Measurements from ENCODE around the gene TRPC3.
A peak's percentile ranks its signal among the peaks of the same experiment; 100 is the strongest.
"Not testable (repeated sequence)": the region's sequence is repeated elsewhere in the genome, so short reads cannot be mapped to it uniquely, and the experiment has no call there.

The TRPC3 gene

DNA sequence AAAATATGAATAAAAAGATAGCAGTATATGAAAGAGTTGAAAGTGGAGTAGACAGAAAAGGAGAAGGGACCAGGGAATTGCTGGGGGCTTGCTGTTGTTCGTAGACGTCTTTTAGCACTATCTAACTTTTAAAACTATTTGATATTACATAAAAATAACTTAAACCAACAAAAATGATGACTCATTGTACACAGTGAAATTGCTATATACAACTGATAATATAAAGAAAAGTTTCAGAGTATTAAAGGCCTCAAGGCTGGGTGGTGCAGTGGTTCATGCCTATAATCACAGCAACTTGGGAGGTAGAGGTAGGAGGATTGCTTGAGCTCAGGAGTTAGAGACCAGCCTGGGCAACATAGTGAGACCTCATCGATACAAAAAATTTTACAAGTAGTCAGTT, 5.2 kb downstream of the TRPC3 start:
- DNase-seq (ENCODE audit: low read depth in 2 of 2), result no peak

DNA sequence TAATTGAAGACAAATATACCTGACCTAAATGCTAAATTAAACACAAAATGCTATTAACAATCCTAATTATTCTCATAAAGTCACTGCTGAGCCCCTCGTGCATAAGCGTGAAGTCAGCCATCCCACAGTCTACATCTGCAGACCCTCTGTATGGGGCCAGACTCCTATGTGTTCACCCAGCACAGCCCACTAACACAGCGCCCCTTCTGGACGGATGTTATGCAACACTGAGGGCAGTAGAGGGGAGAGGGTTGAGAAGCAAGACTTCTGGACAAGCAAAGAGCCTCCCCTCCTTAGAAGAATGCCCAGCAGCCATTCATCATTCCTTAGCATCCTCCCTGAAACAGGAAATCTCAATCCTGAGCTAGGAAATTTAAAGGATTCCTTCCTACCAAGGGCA, 7.9 kb downstream of the TRPC3 start:
- no peak for DNase-seq (ENCODE audit: low read depth in 2 of 2)

DNA sequence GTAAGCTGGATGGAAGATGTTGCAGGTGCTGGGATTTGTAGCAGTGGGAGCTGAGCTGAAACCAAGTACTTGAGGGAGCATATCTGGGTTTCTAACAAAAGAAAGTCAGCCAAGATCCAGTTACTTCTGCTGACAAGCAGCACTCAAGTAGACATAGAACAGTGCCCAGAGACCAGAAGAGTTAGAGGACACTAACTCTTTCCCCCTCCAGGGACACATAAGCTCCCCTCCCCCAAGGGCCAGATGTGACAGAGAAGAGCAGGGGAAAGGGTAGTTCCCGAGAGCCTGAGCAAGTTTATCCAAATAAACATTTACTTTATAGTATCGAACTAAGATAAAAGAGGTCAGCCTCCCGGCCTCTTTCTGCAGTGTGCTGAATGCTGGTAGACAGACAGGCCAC, 12.2 kb downstream of the TRPC3 start:
- no peak for DNase-seq (ENCODE audit: low read depth in 2 of 2)

DNA sequence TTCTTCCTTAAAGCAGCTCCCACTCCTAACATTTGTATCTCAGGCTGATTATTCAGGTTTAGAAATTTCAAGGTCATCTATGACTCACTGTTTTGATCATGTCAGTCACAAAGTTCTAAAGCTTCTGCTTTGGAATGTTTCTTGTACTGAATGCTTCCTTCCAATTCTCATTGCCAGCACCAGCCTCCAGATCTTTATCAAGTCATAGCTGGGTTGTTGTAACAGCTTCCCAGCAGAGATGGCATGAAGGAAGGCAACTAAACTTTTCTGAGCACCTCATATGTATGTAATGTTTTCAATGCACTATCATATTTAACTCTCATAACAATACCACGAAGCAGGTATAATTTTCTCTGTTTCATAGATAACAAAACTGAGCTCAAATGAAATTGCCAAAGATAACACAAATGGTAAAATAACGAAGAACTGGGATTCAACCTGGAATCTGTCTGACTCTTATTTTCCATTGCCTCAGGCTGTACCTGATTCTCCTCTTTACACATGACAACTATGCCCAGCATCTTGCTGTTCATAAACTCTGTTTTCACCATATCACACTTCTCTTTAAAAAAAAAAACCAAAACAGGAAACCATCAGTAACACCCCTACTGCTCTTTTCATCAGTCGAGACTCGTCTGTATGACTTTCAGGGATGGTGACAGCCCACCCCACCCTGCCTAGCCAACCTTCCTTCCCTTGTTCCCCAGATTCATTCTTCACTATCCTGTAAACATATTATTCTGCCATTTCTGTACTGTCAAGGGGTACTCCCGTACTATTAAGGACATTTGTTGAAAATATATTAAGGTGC, 13.4 kb downstream of the TRPC3 start:
- DNase-seq (ENCODE audit: low read depth in 2 of 2), result no peak

DNA sequence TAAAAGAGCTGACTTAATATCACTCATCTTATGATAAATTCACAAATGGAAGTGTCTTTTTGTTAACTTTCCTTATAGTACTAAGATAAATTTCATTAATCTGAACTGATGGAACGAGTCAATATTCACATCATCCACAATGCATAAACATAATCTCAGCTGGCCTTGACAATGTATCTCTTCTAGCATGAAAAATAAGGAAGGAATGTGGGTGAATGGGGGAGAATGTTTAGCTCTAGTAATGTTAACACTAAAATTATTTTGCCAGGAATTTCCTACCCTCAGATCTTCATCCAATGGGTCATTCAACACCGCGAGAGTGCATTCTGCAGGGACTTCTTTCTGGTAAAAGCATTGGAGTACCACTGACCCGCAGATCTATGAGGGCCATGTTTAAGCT, 15.8 kb downstream of the TRPC3 start:
- DNase-seq (ENCODE audit: low read depth in 2 of 2), result no peak

DNA sequence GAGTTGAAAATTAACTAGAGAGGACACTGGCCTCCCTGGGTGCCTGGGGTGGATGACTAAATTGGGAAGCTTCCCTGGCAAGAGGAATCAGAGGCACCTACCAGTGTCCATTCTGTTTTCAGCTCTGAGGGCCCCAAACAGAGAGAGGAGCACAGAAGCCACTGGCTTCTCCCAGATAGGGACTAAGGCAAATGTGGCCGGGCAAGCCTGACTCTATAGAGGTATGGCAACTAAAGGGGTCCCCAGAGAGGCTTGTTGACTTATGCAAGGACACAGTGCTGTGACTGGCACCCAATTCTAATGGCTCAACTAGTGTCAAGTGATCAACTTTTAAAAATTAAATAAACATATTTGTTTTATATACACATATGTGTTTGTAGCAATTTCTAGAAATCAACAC, 17.2 kb downstream of the TRPC3 start:
- no peak for DNase-seq (ENCODE audit: low read depth in 2 of 2)

DNA sequence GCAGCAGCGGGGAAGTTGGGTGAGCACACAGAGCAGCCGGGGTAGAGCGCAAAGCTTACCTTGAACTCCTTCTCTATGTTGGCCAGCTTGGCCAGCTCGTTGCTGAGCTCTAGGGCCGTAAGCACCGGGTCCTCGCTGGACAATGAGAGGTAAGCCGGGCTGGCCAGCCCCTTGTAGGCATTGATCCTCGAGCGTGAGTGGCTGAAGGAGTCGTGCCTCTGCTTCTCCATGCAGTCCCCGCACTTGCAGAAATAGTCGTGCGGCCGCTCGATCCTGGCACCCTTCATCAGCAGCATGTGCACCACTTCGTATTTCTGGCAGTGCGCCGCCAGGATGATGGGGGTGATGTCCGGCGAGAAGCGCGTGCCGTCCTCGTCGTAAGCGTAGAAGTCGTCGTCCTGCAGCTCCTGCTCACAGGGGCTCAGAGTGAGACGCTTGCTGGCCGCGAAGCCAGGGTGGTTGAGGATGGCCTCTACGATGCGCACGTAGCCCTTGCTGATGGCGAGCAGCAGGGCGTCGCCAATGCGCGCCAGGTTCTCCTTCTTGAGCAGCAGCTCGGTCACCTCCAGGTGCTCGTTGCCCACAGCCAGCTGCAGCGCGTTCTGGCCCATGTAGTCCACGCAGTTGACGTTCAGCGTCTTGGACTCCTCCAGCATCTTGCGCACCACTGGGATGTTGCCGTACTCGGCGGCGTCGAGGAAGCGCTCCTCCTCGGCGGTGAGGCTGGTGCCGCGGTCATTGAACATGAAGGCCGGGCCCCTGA, 19.5 kb downstream of the TRPC3 start:
- DNase-seq (ENCODE audit: low read depth in 2 of 2), result no peak

DNA sequence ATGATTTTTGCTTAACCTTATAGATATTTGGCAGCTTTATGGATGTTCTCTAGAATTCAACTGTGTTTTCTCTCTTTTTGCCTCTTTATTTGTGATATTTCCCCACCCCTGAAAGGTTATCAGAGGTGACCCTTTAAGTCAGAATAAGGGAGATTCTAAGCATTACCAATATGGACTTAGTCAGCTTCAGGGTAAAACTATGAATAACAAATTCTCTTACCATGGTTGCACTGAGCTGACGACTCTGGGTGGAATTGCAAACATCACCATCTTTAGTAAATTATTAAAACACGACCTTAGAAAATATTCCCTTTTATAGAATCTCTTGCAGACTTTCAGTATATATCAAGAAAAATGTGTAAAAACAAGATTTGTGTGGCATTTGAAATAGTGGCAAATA, 21.6 kb downstream of the TRPC3 start:
- no peak for DNase-seq (ENCODE audit: low read depth in 2 of 2)

DNA sequence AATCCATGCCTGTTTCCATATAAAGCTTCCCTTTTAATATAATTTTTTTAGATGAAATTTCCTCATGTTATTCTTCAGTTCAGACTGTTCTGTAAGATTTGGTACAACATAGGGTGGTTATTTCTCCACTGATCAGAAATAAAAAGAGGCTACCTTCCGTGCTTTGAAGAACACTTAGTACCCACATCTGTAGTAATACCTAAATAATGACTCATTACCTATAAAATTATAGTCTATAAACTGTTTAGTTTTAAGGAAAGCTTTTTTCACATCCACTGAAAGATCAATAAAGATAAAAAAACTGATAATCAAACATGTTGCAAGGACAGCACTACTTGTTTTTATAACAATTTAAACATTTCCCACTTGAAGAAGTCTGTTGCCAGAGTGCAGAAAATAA, 23.9 kb downstream of the TRPC3 start:
- DNase-seq (ENCODE audit: low read depth in 2 of 2), result no peak

DNA sequence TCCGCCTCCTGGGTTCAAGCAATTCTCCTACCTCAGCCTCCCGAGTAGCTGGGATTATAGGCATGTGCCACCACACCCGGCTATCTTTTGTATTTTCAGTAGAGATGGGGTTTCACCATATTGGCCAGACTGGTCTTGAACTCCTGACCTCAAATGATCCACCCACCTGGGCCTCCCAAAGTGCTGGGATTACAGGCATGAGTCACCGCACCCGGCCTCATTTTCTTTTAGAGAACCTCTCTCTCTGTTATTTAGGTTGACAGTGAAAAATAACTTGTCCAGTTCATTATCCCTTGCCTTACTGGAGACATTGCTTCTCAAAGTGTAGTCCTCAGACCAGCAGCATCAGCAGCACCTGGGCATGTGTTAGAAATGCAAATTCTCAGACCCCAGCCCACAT, 25.4 kb downstream of the TRPC3 start:
- not testable (repeated sequence) for DNase-seq (ENCODE audit: low read depth in 2 of 2)

DNA sequence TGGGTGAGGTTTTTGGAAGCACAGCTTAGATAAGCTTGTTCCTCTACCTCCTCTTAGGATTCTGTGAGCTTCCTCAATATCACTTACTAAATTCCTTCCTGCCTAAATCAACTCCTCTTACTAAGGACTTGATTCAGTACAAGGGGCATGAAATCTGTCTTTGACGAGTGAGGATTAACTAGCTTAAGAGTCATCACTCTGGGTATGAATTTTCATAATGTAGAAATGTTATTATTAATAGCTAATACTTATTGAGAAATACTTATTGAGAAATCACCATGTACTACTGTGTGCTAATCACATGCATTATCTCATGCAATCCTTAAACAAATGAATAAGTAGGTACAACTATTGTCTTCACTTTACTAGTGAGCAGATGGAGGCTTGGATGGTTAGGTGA, 28.6 kb downstream of the TRPC3 start:
- no peak for DNase-seq (ENCODE audit: low read depth in 2 of 2)

DNA sequence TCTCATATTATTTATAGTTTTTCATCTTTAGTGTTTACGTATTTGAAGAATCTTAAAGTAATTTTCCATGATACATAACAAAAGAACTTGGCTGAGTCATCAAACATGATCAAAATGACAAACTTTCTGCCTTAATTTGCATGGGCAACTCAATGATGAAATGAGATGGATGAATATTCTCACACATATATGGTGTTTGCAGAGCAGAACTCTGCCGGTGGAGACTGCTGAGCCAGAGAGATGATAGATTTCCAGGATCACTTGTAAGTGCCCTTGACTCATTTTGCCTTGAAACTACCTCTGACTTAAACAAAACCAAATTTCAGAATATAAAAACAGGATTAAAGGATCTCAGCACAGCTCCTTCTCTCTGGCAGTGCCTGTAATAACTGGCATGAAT, 38.2 kb downstream of the TRPC3 start:
- DNase-seq (ENCODE audit: low read depth in 2 of 2), result no peak

DNA sequence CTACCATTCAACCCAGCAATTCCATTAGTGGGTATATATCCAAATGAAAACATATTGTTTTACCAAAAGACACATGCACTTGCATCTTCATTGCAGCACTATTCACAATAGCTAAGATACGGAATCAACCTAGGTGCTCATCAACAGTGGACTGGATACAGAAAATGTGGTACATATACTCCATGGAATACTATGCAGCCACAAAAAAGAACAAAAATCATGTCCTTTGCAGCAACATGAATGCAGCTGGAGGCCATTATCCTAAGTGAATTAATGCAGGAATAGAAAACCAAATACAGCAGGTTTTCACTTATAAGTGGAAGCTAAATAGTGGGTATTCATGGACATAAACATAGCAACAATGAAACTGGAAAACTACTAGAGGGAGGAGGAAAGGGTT, 43.5 kb downstream of the TRPC3 start:
- no peak for DNase-seq (ENCODE audit: low read depth in 2 of 2)

DNA sequence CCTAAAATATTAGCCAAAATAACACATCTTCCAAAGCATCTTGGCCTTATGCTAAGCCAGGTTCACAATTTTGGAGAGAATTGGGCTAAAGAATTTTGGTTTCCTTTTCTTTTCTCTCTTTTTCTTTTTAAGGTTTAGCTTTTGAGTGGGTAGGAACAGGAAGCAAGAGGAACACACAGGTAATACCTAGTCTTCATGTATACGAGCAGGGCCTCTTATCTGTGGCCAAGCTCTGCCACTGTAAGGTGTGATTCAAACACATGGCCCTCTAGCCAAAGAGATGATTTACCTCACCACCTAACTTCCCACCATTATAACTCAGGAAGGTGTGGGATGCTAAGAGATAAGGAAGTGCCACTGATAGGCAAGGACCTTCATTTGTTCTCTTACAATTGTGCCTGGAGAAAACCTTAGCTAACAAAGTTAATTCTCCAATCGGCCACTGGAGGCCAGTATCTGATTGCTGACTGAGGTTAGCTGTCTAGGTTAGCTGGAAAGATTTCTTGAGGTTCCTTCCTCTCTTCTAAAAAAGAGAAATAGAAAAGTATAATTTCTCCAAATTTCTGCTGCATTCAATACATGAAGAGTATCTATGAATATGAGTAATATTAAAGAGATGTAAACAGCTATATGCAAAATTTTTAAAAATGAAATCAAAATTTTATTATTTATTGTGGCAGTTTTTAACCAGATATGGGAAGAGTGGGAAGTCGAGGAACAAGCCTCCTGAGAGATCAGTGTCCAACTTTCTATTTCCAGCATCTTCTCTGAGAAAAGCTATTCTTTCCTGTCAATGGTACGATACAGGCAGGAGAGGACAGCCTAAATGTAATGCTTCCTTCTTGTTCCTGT, 51.5 kb downstream of the TRPC3 start:
- DNase-seq (ENCODE audit: low read depth in 2 of 2), result peak; percentile 21 to 26

DNA sequence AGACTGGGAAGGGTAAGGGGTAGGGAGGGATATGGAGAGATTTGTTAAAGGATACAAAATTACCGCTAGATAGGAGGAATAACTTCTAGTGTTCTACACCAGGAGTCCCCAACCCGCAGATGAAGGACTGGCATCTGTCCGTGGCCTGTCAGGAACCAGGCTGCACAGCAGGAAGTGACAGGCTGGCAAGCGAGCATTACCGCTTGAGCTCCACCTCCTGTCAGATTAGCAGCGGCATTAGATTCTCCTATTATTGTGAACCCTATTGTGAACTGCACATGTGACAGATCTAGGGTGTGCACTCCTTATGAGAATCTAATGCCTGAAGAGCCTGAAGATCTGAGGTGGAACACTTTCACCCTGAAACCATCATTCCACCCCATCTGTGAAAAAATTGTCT, 53.7 kb downstream of the TRPC3 start:
- DNase-seq (ENCODE audit: low read depth in 2 of 2), result peak in 1 of 2 donors; percentile 1

DNA sequence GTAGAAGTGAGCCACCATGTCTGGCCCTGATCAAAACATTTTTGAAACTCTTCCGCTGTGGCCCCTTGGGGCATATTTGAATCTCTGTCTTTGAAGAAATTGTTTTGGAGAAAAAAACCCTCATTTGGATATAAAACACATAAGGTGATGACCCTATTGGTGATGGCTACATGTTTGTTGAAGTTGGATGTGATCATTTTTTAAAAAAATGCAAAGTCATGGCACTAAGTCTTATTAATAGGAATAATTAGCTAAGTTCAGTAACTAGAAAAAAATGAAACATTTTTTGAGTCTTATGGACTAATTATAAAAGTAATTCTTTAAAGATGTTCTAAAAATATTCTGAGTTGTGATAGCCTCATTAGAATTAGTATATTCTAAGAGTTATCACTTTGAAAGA, 63.7 kb downstream of the TRPC3 start:
- no peak for DNase-seq (ENCODE audit: low read depth in 2 of 2)

DNA sequence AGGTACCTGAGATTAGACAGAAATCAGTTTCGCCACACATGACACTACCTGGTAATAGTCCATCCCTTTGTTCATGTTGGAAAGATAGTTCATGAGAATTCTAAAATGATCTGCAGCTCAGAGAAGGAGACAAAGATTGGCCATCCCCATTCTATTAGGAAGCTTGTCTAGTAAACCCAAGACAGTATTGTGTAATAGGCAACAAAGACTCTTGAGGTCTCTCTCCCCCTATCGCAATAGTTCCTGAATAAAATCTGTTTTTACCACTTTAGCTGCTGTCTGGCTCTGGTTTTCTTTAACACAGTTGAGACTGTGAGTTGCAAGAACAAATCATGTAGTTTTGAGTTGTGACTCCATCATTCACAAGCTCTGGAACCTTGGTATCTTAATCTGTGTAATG, 66.7 kb downstream of the TRPC3 start:
- DNase-seq (ENCODE audit: low read depth in 2 of 2), result no peak

DNA sequence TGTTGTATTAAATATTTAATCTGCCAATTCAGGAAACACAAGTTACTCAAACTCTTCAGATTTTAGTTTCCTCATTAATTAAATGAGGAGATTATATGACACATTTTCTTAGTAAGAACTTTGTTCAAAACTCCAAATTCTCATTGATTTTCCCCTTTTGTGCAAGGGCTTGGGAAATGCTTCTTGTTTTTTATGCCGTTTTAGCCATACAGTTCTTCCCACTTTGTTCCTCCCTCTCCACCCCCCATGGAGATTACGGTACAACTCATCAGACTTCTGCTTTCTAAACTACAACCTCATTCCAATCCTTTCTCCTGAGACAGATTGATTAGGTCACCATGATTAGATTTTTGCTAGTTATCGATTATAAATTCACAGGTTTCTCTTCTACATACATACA, 70.7 kb downstream of the TRPC3 start:
- DNase-seq (ENCODE audit: low read depth in 2 of 2), result no peak

DNA sequence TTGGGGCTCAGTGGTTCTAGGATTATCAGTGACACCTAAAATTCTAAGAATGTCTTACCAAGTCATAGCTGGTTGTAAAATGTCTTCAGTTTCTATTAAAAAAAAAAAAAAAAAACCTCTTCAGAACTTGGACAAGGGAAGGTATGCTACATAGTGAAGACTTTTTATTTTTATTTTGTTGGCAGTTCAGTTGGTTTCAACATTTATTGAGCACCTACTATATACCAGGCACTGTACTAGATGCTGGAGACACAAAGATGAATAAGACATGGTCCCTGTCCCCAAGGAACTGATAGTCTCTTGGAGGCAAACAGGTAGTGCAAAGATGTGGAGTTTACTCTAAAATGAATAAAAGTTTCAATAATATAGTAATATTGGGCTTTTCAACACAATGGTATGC, 72.7 kb downstream of the TRPC3 start:
- DNase-seq (ENCODE audit: low read depth in 2 of 2), result no peak

DNA sequence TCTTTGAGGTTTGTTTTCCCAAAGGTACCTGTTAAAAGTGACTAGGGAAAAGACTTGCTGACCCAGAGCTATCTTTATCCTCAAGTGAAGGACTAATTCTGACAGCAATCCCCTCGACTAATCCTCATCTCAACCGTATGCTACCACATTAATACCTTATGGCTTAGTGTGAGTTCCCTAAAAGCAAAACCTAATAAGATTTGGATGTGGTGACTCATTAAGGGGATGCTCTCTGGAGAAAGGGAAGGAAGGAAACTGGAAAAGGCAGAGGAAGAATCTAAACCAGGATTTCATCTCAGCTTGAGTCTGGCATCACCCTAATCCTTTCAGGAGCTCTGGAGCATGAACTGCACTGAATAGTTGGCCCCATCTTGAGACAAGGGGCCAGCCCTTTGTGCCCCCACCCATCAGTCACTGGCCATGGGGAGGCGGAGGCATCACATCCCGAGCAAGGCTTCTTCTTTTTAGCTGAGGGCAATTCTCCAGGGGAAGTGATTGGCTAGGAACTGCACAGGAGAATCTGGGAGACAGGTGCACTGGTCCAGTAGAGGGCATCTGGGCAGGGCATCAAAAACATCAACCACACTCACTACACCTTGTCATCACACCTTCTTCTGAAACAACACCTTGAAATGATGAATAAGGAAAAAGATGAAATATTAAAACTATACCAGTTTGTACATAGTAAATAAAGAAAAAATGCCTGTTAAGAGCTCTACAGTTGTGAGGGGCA, 74.7 kb downstream of the TRPC3 start:
- DNase-seq (ENCODE audit: low read depth in 2 of 2), result no peak

DNA sequence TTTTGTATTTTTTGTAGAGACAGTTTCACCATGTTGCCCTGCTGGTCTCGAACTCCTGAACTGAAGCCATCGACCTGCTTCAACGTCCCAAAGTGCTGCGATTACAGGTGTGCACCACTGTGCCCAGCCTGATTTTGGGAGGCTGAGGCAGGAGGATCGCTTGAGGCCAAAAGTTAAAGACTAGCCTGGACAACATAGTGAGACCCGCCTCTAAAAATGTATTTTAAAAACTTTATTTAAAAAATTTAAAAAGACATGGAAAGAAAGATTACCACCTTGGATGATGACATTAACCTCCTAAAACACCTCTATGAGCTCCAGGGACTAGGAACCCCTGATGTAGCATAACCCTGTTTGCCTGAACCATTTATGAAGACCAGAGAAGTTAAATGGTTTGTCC, 75.8 kb downstream of the TRPC3 start:
- no peak for DNase-seq (ENCODE audit: low read depth in 2 of 2)

DNA sequence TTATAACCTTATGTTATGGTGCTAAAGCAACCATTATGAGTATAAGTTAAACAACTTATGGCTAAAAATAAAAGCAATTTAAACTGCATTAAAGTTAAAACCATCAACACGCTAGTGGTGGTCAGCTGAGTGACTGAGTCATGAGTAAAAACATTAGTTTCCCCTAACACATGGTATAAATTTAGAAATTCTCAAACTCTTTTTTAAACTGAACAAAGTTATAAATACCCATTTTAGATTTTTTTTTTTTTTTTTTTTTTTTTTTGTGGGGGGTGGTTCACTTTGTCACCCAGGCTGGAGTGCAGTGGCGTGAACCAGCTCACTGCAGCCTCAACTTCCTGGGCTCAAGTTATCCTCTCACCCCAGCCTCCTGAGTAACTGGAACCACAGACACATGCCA, 76.2 kb downstream of the TRPC3 start:
- no peak for DNase-seq (ENCODE audit: low read depth in 2 of 2)

Measured in stimulated activated CD4-positive, alpha-beta T cell treated with anti-CD3 and anti-CD28 coated beads, Interleukin-4, amount 100 ng/mL, for 48 hours (primary cell).